Calu3 (cell line): ENCODE results near the gene IKBKE. TPM values are rescaled to one million over a fixed set of nuclear protein-coding genes. Genes with fewer than 3 reads are reported as not detected.

Experiments used
- BruUV-seq: library from RNA; stranded (reverse); fragments of 400-500 nt; replicated peaks from 2 replicates; lab custom pipeline; 2021; lab: Mats Ljungman, UMichigan
- CTCF ChIA-PET: fragments of 300-600 bp; sonication (Branson Sonifier 250); formaldehyde crosslinking; loops from one replicate; lab custom pipeline; 2022; ENCODE audit warnings: antibody characterized with exemption; lab: Charles Lee
- DNase-seq: peaks from one replicate; pipeline ENCODE4 v3.0.0; 2022
- H3K27ac Mint-ChIP-seq: one replicate; pipeline ENCODE4 v1.8.0; 2022; ENCODE audit warnings: mixed read lengths; ENCODE audit not compliant: unreplicated experiment
- H3K27me3 Mint-ChIP-seq: one replicate; pipeline ENCODE4 v1.8.0; 2022; ENCODE audit warnings: mixed read lengths; ENCODE audit not compliant: unreplicated experiment
- H3K36me3 Mint-ChIP-seq: one replicate; pipeline ENCODE4 v1.8.0; 2022; ENCODE audit warnings: mild to moderate bottlenecking, moderate library complexity, mixed read lengths; ENCODE audit not compliant: insufficient read depth, unreplicated experiment
- H3K4me1 Mint-ChIP-seq: one replicate; pipeline ENCODE4 v1.8.0; 2022; ENCODE audit warnings: mild to moderate bottlenecking, low read depth, mixed read lengths; ENCODE audit not compliant: unreplicated experiment
- H3K4me3 Mint-ChIP-seq: one replicate; pipeline ENCODE4 v1.8.0; 2022; ENCODE audit warnings: mild to moderate bottlenecking, low read depth, moderate library complexity, mixed read lengths; ENCODE audit not compliant: unreplicated experiment
- H3K9me3 Mint-ChIP-seq: one replicate; pipeline ENCODE4 v1.8.0; 2022; ENCODE audit warnings: low read depth, mixed read lengths; ENCODE audit not compliant: unreplicated experiment
- intact Hi-C: fragments of 100-400 bp; cut with micrococcal nuclease; formaldehyde crosslinking; loops from one replicate; pipeline ENCODE4 v1.10.0; 2022; ENCODE audit not compliant: unreplicated experiment
- total RNA-seq: library from RNA; stranded (reverse); gene quantifications from 2 replicates; pipeline ENCODE4 v1.2.3, GENCODE V29; 2022
- TF ChIP-seq, protein P1 (sequence below): fragments of 200-600 bp; IDR thresholded peaks from one replicate; pipeline ENCODE4 v1.8.0; 2022; ENCODE audit warnings: antibody characterized with exemption; ENCODE audit not compliant: unreplicated experiment

The IKBKE gene
- total RNA-seq, 1 experiment from 2014 or later, result 47.5 TPM

- H3K4me3 Mint-ChIP-seq, result no peak overlapping the region
- TF ChIP-seq, protein P1, sequence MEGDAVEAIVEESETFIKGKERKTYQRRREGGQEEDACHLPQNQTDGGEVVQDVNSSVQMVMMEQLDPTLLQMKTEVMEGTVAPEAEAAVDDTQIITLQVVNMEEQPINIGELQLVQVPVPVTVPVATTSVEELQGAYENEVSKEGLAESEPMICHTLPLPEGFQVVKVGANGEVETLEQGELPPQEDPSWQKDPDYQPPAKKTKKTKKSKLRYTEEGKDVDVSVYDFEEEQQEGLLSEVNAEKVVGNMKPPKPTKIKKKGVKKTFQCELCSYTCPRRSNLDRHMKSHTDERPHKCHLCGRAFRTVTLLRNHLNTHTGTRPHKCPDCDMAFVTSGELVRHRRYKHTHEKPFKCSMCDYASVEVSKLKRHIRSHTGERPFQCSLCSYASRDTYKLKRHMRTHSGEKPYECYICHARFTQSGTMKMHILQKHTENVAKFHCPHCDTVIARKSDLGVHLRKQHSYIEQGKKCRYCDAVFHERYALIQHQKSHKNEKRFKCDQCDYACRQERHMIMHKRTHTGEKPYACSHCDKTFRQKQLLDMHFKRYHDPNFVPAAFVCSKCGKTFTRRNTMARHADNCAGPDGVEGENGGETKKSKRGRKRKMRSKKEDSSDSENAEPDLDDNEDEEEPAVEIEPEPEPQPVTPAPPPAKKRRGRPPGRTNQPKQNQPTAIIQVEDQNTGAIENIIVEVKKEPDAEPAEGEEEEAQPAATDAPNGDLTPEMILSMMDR, result no peak
- H3K36me3 Mint-ChIP-seq, result peaks cover 56% of the 10 kb centered on the region
- peaks cover 27% of the 10 kb centered on the region for H3K4me1 Mint-ChIP-seq
- no peaks in the 10 kb centered on the region for H3K27me3 Mint-ChIP-seq
- no peaks in the 10 kb centered on the region for H3K9me3 Mint-ChIP-seq
- no peak overlapping the region for H3K27ac Mint-ChIP-seq
- no peak for DNase-seq
- CTCF ChIA-PET, result interaction anchor here (0.5 to 2.3 kb wide), 2 partner anchors 12 to 106 kb away, joined by 3 to 24 read pairs; no protein-coding TSS in a partner anchor
- no TSS peak for BruUV-seq
- intact Hi-C loops, result loop anchor here (5.0 kb wide), 2 partner anchors 105 to 185 kb away; no protein-coding TSS in a partner anchor
These were observed 7.5 kb downstream of the IKBKE start for GRCh38 chr1:206477581-206478380.

DNA sequence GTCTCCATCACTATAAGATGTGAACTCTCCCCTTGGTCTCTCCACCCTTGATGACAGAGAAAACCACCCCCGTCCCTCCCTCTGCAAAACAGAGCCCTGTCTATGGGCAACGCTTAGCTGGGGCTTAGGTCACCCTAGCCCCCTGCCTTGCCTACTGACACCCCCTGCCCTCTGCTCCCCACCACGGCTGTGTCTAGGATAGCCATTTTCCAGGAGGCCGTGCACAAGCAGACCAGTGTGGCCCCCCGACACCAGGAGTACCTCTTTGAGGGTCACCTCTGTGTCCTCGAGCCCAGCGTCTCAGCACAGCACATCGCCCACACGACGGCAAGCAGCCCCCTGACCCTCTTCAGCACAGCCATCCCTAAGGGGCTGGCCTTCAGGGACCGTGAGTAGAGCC, 8.5 kb downstream of the IKBKE start:
- CTCF ChIA-PET, result interaction anchor here (1.0 to 2.3 kb wide), 7 partner anchors 8 to 185 kb away, joined by 4 to 28 read pairs (median 6); partner anchors contain the start of gene IKBKE
- TF ChIP-seq, protein P1, result no peak
- no peak overlapping the region for H3K4me3 Mint-ChIP-seq
- no TSS peak for BruUV-seq
- intact Hi-C loops, result loop anchor here (5.0 kb wide), 2 partner anchors 104 to 184 kb away; no protein-coding TSS in a partner anchor
- DNase-seq, result no peak
- H3K4me1 Mint-ChIP-seq, result peaks cover 23% of the 10 kb centered on the region
- no peaks in the 10 kb centered on the region for H3K27me3 Mint-ChIP-seq
- no peak overlapping the region for H3K27ac Mint-ChIP-seq
- H3K9me3 Mint-ChIP-seq, result no peaks in the 10 kb centered on the region
- peaks cover 57% of the 10 kb centered on the region for H3K36me3 Mint-ChIP-seq

DNA sequence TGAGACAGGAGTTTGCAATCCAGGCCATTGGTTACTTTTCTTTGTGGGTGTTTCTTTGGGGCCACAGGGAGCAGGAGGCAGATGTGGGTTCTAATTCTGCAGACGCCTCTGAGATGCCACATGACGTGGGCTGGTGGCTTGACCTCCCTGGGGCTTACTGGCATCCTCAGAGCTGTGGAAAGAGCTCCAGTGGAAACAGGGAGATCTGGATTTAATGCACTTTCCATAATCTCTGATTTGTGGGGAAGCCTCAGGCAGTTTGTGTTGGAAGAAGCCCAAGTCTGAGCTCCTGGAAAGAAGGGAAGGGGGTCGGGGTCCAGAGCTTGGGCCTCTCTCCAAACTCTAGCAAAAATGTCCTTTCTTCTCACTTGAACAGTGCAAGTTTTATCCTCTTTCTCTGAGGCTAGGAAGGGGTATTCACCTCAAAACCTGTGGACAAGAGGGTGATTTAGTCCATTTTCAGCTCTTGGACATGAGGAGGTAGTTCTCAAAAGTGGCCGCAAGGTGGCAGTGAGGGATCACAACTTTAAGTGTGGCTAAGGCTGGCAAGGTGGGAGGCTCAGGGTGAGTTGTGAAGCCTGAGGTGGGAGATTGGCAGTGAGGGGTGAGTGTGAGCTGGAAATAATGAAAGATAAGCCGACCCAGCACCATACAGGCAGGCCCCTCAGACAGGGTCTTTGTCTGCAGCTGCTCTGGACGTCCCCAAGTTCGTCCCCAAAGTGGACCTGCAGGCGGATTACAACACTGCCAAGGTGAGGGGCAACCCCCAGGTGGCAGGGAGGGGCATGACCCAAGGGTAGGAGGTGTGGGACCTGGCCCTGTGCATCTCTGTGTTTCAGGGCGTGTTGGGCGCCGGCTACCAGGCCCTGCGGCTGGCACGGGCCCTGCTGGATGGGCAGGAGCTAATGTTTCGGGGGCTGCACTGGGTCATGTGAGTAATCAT, 9.2 kb downstream of the IKBKE start:
- no peaks in the 10 kb centered on the region for H3K27me3 Mint-ChIP-seq
- no peak overlapping the region for H3K4me3 Mint-ChIP-seq
- no peak overlapping the region for H3K27ac Mint-ChIP-seq
- peaks cover 23% of the 10 kb centered on the region for H3K4me1 Mint-ChIP-seq
- no peaks in the 10 kb centered on the region for H3K9me3 Mint-ChIP-seq
- CTCF ChIA-PET, result interaction anchor here (0.8 to 2.3 kb wide), 12 partner anchors 9 to 184 kb away, joined by 3 to 28 read pairs (median 5); partner anchors contain the start of gene IKBKE
- H3K36me3 Mint-ChIP-seq, result peaks cover 50% of the 10 kb centered on the region
- BruUV-seq, result no TSS peak
- peak; percentile 73 for DNase-seq
- TF ChIP-seq, protein P1, result peak; percentile 81
- intact Hi-C loops, result loop anchor here (5.0 kb wide), 2 partner anchors 103 to 183 kb away; no protein-coding TSS in a partner anchor

DNA sequence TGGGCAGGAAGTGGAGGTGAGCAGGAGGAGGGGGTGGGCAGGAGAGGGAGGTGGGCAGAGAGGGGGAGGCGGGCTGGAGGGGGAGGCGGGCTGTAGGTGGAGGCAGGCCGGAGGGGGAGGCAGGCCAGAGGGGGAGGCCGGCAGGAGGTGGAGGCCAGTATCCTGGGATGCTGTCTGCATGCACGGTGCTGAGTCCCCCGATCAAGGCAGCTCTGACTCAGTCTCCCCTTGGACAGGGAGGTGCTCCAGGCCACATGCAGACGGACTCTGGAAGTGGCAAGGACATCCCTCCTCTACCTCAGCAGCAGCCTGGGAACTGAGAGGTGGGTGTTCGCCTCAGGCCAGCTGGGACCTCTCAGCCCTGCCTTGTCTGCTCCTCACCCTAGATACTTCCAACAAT, 9.9 kb downstream of the IKBKE start:
- no peak for DNase-seq
- CTCF ChIA-PET, result interaction anchor here (1.2 to 2.3 kb wide), 5 partner anchors 10 to 184 kb away, joined by 3 to 28 read pairs (median 5); partner anchors contain the start of gene IKBKE
- Mint-ChIP-seq H3K36me3 (peaks cover 42% of the 10 kb centered on the region), H3K27me3 (no peaks in the 10 kb centered on the region), H3K9me3 (no peaks in the 10 kb centered on the region), H3K27ac (no peak overlapping the region), H3K4me1 (peaks cover 23% of the 10 kb centered on the region), H3K4me3 (no peak overlapping the region)
- intact Hi-C loops, result no loop called here
- BruUV-seq, result no TSS peak
- TF ChIP-seq, protein P1, result no peak
